PC-9 (cell line): ENCODE measurements around the gene TSPAN8. TPM values are rescaled to one million over a fixed set of nuclear protein-coding genes. Genes with fewer than 3 reads are reported as not detected.

Experiments used
- BruUV-seq: library from RNA; stranded (reverse); fragments of 400-500 nt; replicated peaks from 2 replicates; lab custom pipeline; 2021; lab: Mats Ljungman, UMichigan
- CTCF ChIA-PET: fragments of 300-600 bp; sonication (Branson Sonifier 250); formaldehyde crosslinking; loops from one replicate; lab custom pipeline; 2022; ENCODE audit warnings: antibody characterized with exemption; lab: Charles Lee
- POLR2A ChIA-PET: fragments of 300-600 bp; sonication (Branson Sonifier 250); formaldehyde crosslinking; loops from one replicate; lab custom pipeline; 2022; ENCODE audit warnings: antibody characterized with exemption; ENCODE audit not compliant: unreplicated experiment; lab: Charles Lee
- DNase-seq, 2 experiments: peaks; one replicate each; pipeline versions ENCODE4 v3.0.0 to v3.0.0-alpha.2; 2015 to 2022; ENCODE audit warnings: mixed read lengths in 1 of 2
- H2AFZ ChIP-seq: fragments of 200-600 bp; sonication (generic); 2 replicates; pipeline ENCODE4 v1.8.1; 2017; ENCODE audit warnings: antibody characterized with exemption
- H3F3A ChIP-seq: fragments of 200-600 bp; sonication (generic); 2 replicates; pipeline ENCODE4 v1.8.1; 2017; ENCODE audit warnings: antibody characterized with exemption, mild to moderate bottlenecking, low read depth; ENCODE audit not compliant: insufficient read depth
- H3K27ac ChIP-seq: fragments of 200-600 bp; sonication (generic); 2 replicates; pipeline ENCODE4 v1.6.1; 2016; ENCODE audit warnings: mixed run types
- H3K27me3 ChIP-seq: fragments of 200-600 bp; sonication (generic); 2 replicates; pipeline ENCODE4 v1.6.1; 2016; ENCODE audit warnings: low read depth, mixed run types; ENCODE audit not compliant: insufficient read depth
- H3K36me3 ChIP-seq: fragments of 200-600 bp; sonication (generic); 2 replicates; pipeline ENCODE4 v1.6.1; 2016; ENCODE audit warnings: low read depth, mixed run types
- H3K4me1 ChIP-seq: fragments of 200-600 bp; sonication (generic); replicated peaks from 2 replicates; pipeline ENCODE4 v1.6.1; 2016; ENCODE audit warnings: mixed run types; ENCODE audit not compliant: insufficient read depth
- H3K4me2 ChIP-seq: fragments of 200-600 bp; sonication (generic); 2 replicates; pipeline ENCODE4 v1.6.1; 2017; ENCODE audit warnings: mixed run types
- H3K4me3 ChIP-seq: fragments of 200-600 bp; sonication (generic); 2 replicates; pipeline ENCODE4 v1.6.1; 2016; ENCODE audit warnings: mixed run types
- H3K79me2 ChIP-seq: fragments of 200-600 bp; sonication (generic); 2 replicates; pipeline ENCODE4 v1.6.1; 2017; ENCODE audit warnings: low read depth, mixed run types
- H3K9me2 ChIP-seq: fragments of 200-600 bp; sonication (generic); 2 replicates; pipeline ENCODE4 v1.8.1; 2017; ENCODE audit warnings: mild to moderate bottlenecking; ENCODE audit not compliant: insufficient read depth
- H3K9me3 ChIP-seq: fragments of 200-600 bp; sonication (generic); 2 replicates; pipeline ENCODE4 v1.8.1; 2016; ENCODE audit warnings: low read depth; ENCODE audit not compliant: insufficient read depth
- H4K20me1 ChIP-seq: fragments of 200-600 bp; sonication (generic); 2 replicates; pipeline ENCODE4 v1.8.1; 2017; ENCODE audit not compliant: insufficient read depth
- EZH2 ChIP-seq: fragments of 200-600 bp; sonication (generic); IDR thresholded peaks from 2 replicates; pipeline ENCODE4 v1.8.0; 2017; ENCODE audit warnings: antibody characterized with exemption, low read depth
- intact Hi-C: fragments of 100-400 bp; cut with micrococcal nuclease; formaldehyde crosslinking; loops from one replicate; pipeline ENCODE4 v1.10.0; 2022; ENCODE audit not compliant: unreplicated experiment
- total RNA-seq: library from RNA; stranded (reverse); gene quantifications from 2 replicates; pipeline ENCODE4 v1.2.3, GENCODE V29; 2021
- TF ChIP-seq, protein P1 (sequence below): fragments of 200-600 bp; sonication (generic); conservative IDR thresholded peaks from 2 replicates; pipeline ENCODE4 v1.6.1; 2017; ENCODE audit warnings: mixed run types, antibody characterized with exemption, mild to moderate bottlenecking, moderate library complexity

Gene TSPAN8
- total RNA-seq, 1 experiment from 2014 or later: 1.9 TPM

DNA sequence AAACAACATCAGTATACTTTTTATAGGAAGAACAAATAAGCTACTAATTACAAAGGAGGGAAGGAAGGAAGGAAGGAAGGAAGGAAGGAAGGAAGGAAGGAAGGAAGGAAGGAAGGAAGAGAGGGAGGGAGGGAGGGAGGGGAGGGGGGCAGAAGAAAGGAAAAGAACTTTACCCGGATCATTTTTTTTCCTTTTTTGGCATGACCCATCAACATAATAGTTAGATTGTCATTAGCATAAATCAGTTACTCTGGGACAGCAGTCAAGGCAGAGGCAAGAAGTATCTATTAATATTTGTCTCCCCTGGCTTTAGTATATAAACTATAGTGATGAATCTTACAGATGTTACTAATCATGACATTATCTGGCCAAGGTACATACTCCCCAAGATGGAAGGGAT lies 35.2 kb upstream of the TSPAN8 start:
- no TSS peak for BruUV-seq
- POLR2A ChIA-PET: no interaction called here
- no peak overlapping the region for H3K4me2 ChIP-seq
- no peaks in the 10 kb centered on the region for H3K27me3 ChIP-seq
- H3K9me2 ChIP-seq: no peaks in the 10 kb centered on the region
- H3K27ac ChIP-seq: no peak overlapping the region
- no peaks in the 10 kb centered on the region for H3F3A ChIP-seq
- no peak for DNase-seq
- H3K36me3 ChIP-seq: no peaks in the 10 kb centered on the region
- CTCF ChIA-PET: no interaction called here
- H3K9me3 ChIP-seq: no peaks in the 10 kb centered on the region
- no peaks in the 10 kb centered on the region for H3K4me1 ChIP-seq
- no peak overlapping the region for H2AFZ ChIP-seq
- no peak for TF ChIP-seq EZH2
- TF ChIP-seq, protein P1, sequence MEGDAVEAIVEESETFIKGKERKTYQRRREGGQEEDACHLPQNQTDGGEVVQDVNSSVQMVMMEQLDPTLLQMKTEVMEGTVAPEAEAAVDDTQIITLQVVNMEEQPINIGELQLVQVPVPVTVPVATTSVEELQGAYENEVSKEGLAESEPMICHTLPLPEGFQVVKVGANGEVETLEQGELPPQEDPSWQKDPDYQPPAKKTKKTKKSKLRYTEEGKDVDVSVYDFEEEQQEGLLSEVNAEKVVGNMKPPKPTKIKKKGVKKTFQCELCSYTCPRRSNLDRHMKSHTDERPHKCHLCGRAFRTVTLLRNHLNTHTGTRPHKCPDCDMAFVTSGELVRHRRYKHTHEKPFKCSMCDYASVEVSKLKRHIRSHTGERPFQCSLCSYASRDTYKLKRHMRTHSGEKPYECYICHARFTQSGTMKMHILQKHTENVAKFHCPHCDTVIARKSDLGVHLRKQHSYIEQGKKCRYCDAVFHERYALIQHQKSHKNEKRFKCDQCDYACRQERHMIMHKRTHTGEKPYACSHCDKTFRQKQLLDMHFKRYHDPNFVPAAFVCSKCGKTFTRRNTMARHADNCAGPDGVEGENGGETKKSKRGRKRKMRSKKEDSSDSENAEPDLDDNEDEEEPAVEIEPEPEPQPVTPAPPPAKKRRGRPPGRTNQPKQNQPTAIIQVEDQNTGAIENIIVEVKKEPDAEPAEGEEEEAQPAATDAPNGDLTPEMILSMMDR: no peak
- no peaks in the 10 kb centered on the region for H3K79me2 ChIP-seq
- H3K4me3 ChIP-seq: no peak overlapping the region
- intact Hi-C loops: no loop called here
- H4K20me1 ChIP-seq: no peaks in the 10 kb centered on the region

DNA sequence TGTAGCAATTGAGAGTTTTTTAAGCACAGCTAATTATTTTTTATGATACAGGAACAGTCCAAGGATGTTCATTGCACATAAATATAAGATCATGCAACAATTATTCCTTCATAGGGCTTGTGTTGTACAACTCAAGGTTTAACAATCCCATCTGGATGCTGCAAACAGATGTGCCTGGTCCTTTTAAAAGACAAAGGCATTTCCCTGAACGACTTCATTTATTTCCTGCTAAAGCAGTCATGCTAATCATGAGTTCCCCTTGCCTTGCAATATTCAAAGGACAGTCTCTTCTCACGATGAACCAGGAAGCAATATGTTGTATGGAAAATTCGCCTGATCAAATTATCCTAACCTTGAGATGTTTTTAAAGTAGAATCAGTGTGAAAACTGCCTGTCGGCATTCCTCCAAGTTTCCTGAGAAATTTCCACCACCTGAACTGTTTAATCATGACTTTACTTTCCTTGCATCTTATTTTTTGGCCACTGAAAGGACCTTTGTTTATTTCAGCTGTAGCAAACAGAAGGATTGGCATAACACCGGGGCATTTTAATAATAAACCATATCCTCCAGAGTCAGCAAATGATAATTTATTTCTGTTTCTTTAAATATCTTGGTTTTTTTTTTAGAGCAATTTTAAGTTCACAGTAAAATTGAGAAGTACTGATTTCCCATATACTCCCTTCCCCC lies 33.9 kb upstream of the TSPAN8 start:
- H3K36me3 ChIP-seq: no peaks in the 10 kb centered on the region
- H4K20me1 ChIP-seq: no peaks in the 10 kb centered on the region
- no peak overlapping the region for H3K4me3 ChIP-seq
- no peak overlapping the region for H3K4me2 ChIP-seq
- H3K79me2 ChIP-seq: no peaks in the 10 kb centered on the region
- DNase-seq: no peak
- ChIA-PET CTCF (no interaction called here), POLR2A (no interaction called here)
- H3K4me1 ChIP-seq: no peaks in the 10 kb centered on the region
- no TSS peak for BruUV-seq
- no peaks in the 10 kb centered on the region for H3F3A ChIP-seq
- no peaks in the 10 kb centered on the region for H3K27me3 ChIP-seq
- H3K9me3 ChIP-seq: no peaks in the 10 kb centered on the region
- no peak overlapping the region for H2AFZ ChIP-seq
- intact Hi-C loops: no loop called here
- TF ChIP-seq, protein P1: no peak
- no peak for TF ChIP-seq EZH2
- H3K9me2 ChIP-seq: no peaks in the 10 kb centered on the region
- no peak overlapping the region for H3K27ac ChIP-seq

DNA sequence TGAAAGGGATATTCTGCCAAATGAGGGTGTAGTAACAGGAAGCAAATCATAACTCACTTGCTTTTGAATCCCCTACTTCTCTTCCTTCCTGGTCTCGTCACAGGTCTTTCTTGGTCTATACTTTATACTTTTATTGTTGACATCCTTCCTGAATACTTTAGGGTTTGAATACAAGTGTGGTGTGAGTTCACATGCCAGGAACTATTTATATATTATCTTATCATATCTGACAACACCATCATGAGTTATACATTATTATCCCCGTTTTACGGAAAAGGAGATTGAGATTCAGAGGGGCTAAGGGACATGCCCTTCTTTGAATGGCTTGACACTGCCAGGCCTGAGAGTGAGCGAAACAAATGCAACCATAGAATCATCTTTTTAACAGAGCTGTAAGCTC lies 33.0 kb upstream of the TSPAN8 start:
- Histone ChIP-seq H3K79me2 (no peaks in the 10 kb centered on the region), H3K27ac (no peak overlapping the region), H3K36me3 (no peaks in the 10 kb centered on the region), H3K4me2 (no peak overlapping the region), H4K20me1 (no peaks in the 10 kb centered on the region), H3K9me3 (no peaks in the 10 kb centered on the region), H3K27me3 (no peaks in the 10 kb centered on the region), H3F3A (no peaks in the 10 kb centered on the region), H3K4me3 (no peak overlapping the region), H2AFZ (no peak overlapping the region), H3K9me2 (no peaks in the 10 kb centered on the region), H3K4me1 (no peaks in the 10 kb centered on the region)
- BruUV-seq: no TSS peak
- intact Hi-C loops: no loop called here
- ChIA-PET POLR2A (no interaction called here), CTCF (no interaction called here)
- TF ChIP-seq, protein P1: no peak
- no peak for TF ChIP-seq EZH2
- DNase-seq: no peak
